Measurements from ENCODE around the gene IL9.

GRCh38 chr5:135867599-135867998, 28.0 kb downstream of the IL9 start:
- TF ChIP-seq ZBTB2 (CRISPR knock-in tag; IDR thresholded peaks at IDR 0.05; ENCODE audit: low read depth) (no peak), JUND (CRISPR knock-in tag; IDR thresholded peaks at IDR 0.05) (no peak)
